Activated CD4-positive, alpha-beta T cell treated with anti-CD3 and anti-CD28 coated beads for 24 hours (primary cell): ENCODE results near the gene TMEM121.
"Not testable (repeated sequence)": the region's sequence is repeated elsewhere in the genome, so short reads cannot be mapped to it uniquely, and the experiment has no call there.

Experiments used
- DNase-seq, 2 donors: peaks; one replicate each; pipeline ENCODE4 v3.0.0-alpha.2; 2020; ENCODE audit warnings: low read depth in 2 of 2

Gene TMEM121

GRCh38 chr14:105570482-105570881 lies 44.1 kb downstream of the TMEM121 start:
- DNase-seq, result no peak

- not testable (repeated sequence) for DNase-seq
These were observed 45.0 kb downstream of the TMEM121 start for GRCh38 chr14:105571181-105571951.

- DNase-seq, result not testable (repeated sequence)
These were observed 45.7 kb downstream of the TMEM121 start for GRCh38 chr14:105572063-105572462.

GRCh38 chr14:105573841-105574240 lies 47.5 kb downstream of the TMEM121 start:
- DNase-seq, result not testable (repeated sequence)

- not testable (repeated sequence) for DNase-seq
These were observed 48.0 kb downstream of the TMEM121 start for GRCh38 chr14:105574411-105574810.

GRCh38 chr14:105575016-105575700 lies 48.8 kb downstream of the TMEM121 start:
- DNase-seq, result not testable (repeated sequence)

GRCh38 chr14:105576525-105577088 lies 50.2 kb downstream of the TMEM121 start:
- no peak for DNase-seq

- DNase-seq, result no peak
These were observed 51.0 kb downstream of the TMEM121 start for GRCh38 chr14:105577314-105577861.

- no peak for DNase-seq
These were observed 51.7 kb downstream of the TMEM121 start for GRCh38 chr14:105578070-105578469.

GRCh38 chr14:105579221-105579620 lies 52.8 kb downstream of the TMEM121 start:
- not testable (repeated sequence) for DNase-seq
